Stimulated activated CD4-positive, alpha-beta T cell treated with anti-CD3 and anti-CD28 coated beads, Interleukin-4, amount 100 ng/mL, for 1 hour (primary cell): Measurements from ENCODE around the gene TRIM49D1.
"Not testable (repeated sequence)": the region's sequence is repeated elsewhere in the genome, so short reads cannot be mapped to it uniquely, and the experiment has no call there.

ENCODE experiments used
- DNase-seq: peaks from one replicate; pipeline ENCODE4 v3.0.0-alpha.2; 2020

The TRIM49D1 gene

DNA sequence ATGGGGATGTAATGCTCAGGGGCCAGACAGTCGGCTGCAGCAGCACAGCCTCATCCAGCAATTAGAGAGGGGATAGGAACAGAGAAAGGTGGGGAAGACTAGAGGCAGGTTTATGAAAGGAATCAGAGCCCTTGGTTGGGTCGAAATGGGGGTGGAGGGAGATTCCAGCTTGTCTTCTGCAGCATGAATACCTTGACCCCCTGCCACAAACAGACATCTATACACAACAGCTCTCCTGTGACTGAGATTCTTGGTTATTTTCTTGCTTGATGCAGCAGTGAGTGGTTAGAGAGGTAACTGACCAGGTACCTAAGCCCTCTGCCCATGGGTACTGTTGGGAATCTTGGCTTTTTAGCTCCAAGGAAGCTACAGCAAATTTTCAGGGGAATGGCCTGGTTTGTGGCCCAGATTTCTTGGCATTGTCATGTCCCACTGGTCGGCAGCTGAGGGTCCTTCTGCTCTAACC, at the start of gene TRIM49D1:
Gene TRIM49D1 (minus strand): TSS at position 51 of the 466 bp plus-strand sequence. CDS start 4,535 bp downstream, outside the sequence.
- no peak for DNase-seq

- DNase-seq = not testable (repeated sequence)
Measured at GRCh38 chr11:89965737-89966136, 43.7 kb upstream of the TRIM49D1 start, which contains the start of gene TRIM64. TRIM64 (plus strand) TSS chr11:89966037; CDS start chr11:89968504, 2,467 bp downstream.

DNA sequence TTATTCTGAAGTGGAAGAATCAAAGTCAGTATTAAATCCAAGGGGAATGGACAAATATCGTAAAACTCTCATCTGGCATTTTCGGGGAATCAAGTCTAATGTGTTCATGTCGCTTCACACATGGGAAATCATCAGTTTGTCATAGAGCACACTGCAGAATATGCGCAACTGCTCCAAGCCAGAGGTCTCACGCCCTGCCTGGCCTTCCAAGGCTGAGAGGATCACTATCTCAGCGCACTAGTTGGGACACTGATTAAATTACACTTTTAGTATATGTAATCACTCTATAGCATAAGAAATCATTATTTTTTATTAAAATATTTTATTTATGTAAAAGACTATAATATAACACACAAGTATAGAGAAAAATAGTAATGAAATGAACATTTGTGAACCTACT, 38.8 kb upstream of the TRIM49D1 start:
- not testable (repeated sequence) for DNase-seq

GRCh38 chr11:89923764-89924163, 1.7 kb upstream of the TRIM49D1 start, which contains the start of gene TRIM49D2:
TRIM49D2 (plus strand) TSS chr11:89924064; CDS start chr11:89926762, 2,698 bp downstream.
- not testable (repeated sequence) for DNase-seq

GRCh38 chr11:89900809-89901208, 21.2 kb downstream of the TRIM49D1 start:
- DNase-seq = not testable (repeated sequence)

- not testable (repeated sequence) for DNase-seq
Measured at GRCh38 chr11:89893245-89893644, 28.8 kb downstream of the TRIM49D1 start.

DNA sequence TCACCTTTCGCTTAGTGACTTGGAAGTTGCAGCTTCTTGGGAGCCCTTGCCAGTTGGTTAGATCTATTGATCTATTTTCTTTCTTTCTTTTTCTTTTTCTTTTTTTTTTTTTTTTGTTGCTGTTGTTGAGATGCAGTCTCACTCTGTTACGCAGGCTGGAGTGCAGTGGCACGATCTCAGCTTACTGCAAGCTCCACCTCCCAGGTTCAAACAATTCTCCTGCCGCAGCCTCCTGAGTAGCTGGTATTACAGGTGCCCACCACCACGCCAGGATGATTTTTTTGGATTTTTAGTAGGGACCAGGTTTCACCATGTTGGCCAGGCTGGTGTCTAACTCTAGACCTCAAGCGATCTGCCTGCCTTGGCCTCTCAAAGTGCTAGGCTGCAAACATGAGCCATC, 44.5 kb downstream of the TRIM49D1 start:
- DNase-seq = not testable (repeated sequence)

DNA sequence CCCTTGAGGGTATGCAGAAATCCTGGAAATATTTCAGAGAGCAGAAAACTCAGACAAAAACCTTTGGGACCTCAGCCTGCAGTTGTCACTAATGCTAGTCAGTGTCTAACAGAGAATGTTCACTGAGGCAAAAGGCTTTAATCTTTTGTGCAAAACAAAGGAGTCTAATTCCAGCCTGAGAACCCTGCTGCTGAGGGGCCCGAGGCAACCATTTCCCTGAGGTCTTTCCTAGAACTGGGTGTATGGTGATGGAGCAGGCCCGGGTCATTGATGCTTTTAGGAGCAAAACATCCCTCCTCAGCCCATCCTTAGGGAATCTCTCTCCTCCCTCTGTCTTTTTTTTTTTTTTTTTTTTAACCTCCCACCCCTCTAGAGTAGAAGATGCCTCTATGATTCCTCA, 49.5 kb downstream of the TRIM49D1 start:
- not testable (repeated sequence) for DNase-seq

DNA sequence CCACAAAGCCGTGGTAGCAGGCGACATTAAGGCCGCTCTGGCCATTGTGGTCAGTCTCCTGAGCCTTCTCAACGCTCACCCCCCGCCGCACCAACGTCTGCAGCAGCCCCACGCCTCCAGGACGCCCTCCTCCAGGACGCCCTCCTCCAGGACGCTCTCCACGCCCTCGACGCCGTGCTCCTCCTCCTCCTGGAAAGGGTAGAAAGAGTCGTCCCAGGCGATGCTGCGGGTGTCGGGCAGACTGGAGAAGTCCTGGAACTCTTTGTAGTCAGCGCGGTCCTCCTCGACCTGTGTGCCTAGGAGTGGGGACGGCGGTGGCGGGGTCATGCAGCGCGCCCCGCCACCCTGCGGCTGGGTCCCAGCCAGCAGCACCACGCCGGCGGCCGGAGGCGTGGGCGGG, 56.8 kb downstream of the TRIM49D1 start:
- not testable (repeated sequence) for DNase-seq

DNA sequence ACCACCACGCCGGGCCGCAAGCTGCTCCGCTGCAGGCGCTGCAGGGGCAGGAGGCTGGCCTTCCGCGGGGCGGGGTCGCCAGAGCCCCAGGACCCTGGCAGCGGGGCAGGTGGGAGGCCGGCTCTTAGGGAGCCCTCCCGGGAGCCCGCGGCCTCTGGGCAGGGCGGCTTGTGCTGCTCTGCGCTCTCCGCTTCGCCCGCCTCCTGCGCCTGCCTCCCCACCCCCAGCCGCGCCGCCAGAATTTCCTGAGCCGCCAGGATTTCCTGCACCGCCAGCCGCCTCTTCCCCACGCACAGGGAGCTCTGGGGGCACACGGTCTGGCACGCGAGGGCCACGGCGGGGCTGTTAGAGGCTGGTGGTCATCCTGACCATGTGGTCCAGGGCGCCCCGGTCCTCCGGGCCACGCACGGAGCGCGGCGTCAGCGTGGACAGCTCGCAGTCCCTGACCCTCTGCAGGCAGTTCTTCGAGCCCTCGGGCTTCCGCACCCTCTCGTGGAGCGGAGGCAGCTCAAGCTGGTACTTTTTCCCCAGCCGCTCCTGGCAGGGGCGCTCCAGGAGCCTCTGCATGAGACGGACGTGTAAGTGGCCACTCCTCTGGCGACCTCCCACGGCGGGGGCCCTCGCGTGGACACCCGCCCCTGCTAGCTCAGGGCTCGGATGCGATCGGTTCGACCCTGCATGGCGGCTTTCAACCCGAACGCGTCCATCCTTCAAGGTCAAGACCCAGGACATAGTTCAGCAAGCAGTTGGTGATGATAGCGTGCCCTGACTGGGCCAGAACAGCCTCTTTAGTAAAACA, 57.9 kb downstream of the TRIM49D1 start:
- not testable (repeated sequence) for DNase-seq
